SK-N-MC (cell line): ENCODE measurements around the gene NLRP9.
"Not testable (repeated sequence)": the region's sequence is repeated elsewhere in the genome, so short reads cannot be mapped to it uniquely, and the experiment has no call there.

Experiments used
- DNase-seq: peaks from one replicate; pipeline ENCODE4 v3.0.0-alpha.2; 2011; ENCODE audit warnings: low read depth, low spot score
- H3K27ac ChIP-seq: fragments of 200-600 bp; sonication (generic); 2 replicates; pipeline ENCODE4 v1.5.1; 2016; ENCODE audit warnings: mixed run types
- H3K36me3 ChIP-seq: fragments of 200-600 bp; sonication (generic); 2 replicates; pipeline ENCODE4 v1.6.1; 2017; ENCODE audit warnings: antibody characterized with exemption, low read length, mixed read lengths; ENCODE audit not compliant: insufficient read depth
- H3K4me3 ChIP-seq: fragments of 200-600 bp; sonication (generic); 2 replicates; pipeline ENCODE4 v1.5.1; 2016
- H3K9ac ChIP-seq: fragments of 200-600 bp; sonication (generic); 2 replicates; pipeline ENCODE4 v1.8.0; 2017; ENCODE audit warnings: mixed run types, mixed read lengths; ENCODE audit not compliant: insufficient read length
- H3K9me3 ChIP-seq: fragments of 200-600 bp; sonication (generic); 2 replicates; pipeline ENCODE4 v1.6.1; 2017; ENCODE audit warnings: low read depth, mild to moderate bottlenecking, antibody characterized with exemption, low read length, moderate library complexity, mixed read lengths
- EZH2 ChIP-seq: fragments of 200-600 bp; sonication (generic); IDR thresholded peaks from one replicate; pipeline ENCODE4 v1.6.1; 2017; ENCODE audit warnings: antibody characterized with exemption
- FOXP2 ChIP-seq: optimal IDR thresholded peaks from 2 replicates; pipeline ENCODE3; 2011; ENCODE audit warnings: mild to moderate bottlenecking, moderate library complexity; ENCODE audit not compliant: insufficient read depth; ENCODE audit errors: extremely low read length, control extremely low read depth
- POLR2AphosphoS5 ChIP-seq: IDR thresholded peaks from 2 replicates; pipeline ENCODE4 v1.6.1; 2012; ENCODE audit warnings: mild to moderate bottlenecking, low read depth, low read length, borderline replicate concordance

Gene NLRP9

DNA sequence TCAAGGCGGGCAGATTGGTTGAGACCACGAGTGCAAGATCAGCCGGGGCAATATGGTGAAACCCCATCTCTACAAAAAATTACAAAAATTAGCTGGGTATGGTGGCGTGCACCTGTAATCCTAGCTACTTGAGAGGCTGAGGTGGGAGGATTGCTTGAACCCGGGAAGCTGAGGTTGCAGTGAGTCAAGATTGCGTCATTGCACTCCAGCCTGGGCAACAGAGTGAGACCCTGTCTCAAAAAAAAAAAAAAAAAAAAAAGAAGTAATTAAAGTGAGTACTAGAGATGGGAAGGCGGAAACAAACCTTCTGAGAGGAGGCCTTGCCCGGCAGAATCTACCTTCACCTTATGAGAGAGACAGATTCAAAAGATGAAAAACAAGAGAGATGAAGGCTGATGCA is 14.7 kb downstream of the NLRP9 start:
- no peak for DNase-seq
- Histone ChIP-seq H3K36me3 (no peaks in the 10 kb centered on the region), H3K27ac (no peak overlapping the region), H3K9ac (no peak overlapping the region), H3K4me3 (no peak overlapping the region), H3K9me3 (peaks cover 2% of the 10 kb centered on the region; the same call in 1 of the 2 replicates)
- TF ChIP-seq EZH2, result no peak
- TF ChIP-seq POLR2AphosphoS5, result no peak
- TF ChIP-seq FOXP2, result no peak

DNA sequence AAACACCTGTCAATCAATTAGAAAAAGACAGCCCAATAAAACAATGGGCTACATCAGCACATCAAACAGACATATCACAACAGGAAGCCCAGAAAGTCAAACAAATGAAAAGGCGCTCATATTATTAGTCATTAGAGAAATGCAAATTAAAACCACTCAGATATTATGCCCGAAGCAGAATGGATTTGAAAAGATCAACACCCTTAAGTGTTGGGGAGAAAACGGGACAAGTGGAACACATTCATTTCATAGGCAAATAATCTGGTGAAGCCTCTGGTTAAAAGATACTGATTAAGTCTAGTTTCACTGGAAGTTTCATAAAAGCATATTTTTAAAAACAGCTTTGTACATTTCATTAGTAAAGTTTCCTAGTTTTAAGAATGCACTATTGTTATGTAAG is 17.4 kb downstream of the NLRP9 start:
- Histone ChIP-seq H3K9ac (no peak overlapping the region), H3K27ac (no peak overlapping the region), H3K9me3 (peaks cover 2% of the 10 kb centered on the region; the same call in 1 of the 2 replicates), H3K36me3 (no peaks in the 10 kb centered on the region), H3K4me3 (no peak overlapping the region)
- no peak for DNase-seq
- no peak for TF ChIP-seq EZH2
- no peak for TF ChIP-seq FOXP2
- no peak for TF ChIP-seq POLR2AphosphoS5

DNA sequence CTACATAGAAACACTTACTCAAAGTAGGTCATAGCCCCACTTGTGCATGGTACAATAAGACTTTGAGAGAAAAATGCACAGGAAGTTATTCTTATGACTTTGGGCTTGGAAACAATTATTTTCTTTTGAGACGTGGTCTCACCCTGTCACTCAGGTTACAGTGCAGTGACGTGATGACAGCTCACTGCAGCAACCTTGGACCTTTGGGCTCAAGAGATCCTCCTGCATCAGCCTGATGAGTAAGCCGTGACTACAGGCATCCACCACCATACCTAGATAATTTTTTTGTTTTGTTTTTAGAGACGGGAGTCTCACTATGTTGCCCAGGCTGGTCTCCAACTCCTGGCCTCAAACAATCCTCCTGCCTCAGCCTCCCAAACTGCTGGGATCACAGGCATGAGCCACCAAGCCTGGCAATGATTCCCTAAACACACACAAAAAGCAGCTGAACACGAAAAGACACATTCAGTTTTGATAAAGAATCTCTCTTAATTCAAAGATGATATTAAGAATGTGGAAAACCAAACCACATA is 17.9 kb downstream of the NLRP9 start:
- no peak overlapping the region for H3K9ac ChIP-seq
- no peaks in the 10 kb centered on the region for H3K36me3 ChIP-seq
- H3K27ac ChIP-seq, result no peak overlapping the region
- DNase-seq, result no peak
- no peak for TF ChIP-seq POLR2AphosphoS5
- no peak for TF ChIP-seq EZH2
- peaks cover 2% of the 10 kb centered on the region; the same call in 1 of the 2 replicates for H3K9me3 ChIP-seq
- no peak overlapping the region for H3K4me3 ChIP-seq

DNA sequence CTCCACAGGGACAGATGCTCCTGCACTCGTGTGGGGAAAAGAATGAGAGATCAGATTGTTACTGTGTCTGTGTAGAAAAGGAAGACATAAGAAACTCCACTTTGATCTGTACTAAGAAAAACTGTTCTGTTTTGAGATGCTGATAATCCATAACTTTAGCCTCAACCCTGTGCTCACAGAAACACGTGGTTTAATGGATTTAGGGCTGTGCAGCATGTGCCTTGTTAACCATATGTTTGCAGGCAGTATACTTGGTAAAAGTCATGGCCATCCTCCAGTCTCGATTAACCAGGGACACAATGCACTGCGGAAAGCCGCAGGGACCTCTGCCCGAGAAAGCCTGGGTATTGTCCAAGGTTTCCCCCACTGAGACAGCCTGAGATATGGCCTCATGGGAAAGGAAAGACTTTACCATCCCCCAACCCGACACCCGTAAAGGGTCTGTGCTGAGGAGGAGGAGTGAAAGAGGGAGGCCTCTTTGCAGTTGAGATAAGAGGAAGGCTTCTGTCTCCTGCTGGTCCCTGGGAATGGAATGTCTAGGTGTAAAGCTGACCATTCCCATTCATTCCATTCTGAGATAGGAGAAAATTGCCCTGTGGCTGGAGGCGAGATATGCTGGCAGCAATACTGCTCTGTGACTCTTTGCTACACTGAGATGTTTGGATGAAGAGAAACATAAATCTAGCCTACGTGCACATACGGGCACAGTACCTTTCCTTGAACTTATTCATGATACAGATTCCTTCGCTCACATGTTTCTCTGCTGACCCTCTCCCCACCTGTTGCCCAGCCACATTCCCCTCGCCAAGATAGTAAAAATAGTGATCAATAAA is 20.1 kb downstream of the NLRP9 start:
- not testable (repeated sequence) for DNase-seq, H3K9ac ChIP-seq, H3K9me3 ChIP-seq, H3K36me3 ChIP-seq, H3K27ac ChIP-seq, H3K4me3 ChIP-seq

GRCh38 chr19:55717251-55717650 is 21.0 kb downstream of the NLRP9 start:
- TF ChIP-seq EZH2 (no peak), FOXP2 (no peak), POLR2AphosphoS5 (no peak)
- Histone ChIP-seq H3K9ac (no peak overlapping the region), H3K4me3 (no peak overlapping the region), H3K36me3 (no peaks in the 10 kb centered on the region), H3K9me3 (peaks cover 2% of the 10 kb centered on the region; the same call in 1 of the 2 replicates), H3K27ac (no peak overlapping the region)
- DNase-seq, result no peak

- TF ChIP-seq EZH2 (no peak), FOXP2 (no peak), POLR2AphosphoS5 (no peak)
- Histone ChIP-seq H3K27ac (no peak overlapping the region), H3K9me3 (peaks cover 2% of the 10 kb centered on the region; the same call in 1 of the 2 replicates)
Measured at GRCh38 chr19:55716531-55716930, 21.7 kb downstream of the NLRP9 start.

GRCh38 chr19:55712804-55713631 is 25.2 kb downstream of the NLRP9 start:
- H3K27ac ChIP-seq, result no peak overlapping the region
- TF ChIP-seq POLR2AphosphoS5 (no peak), FOXP2 (no peak), EZH2 (no peak)
- H3K4me3 ChIP-seq, result no peak overlapping the region
- no peaks in the 10 kb centered on the region for H3K36me3 ChIP-seq
- DNase-seq, result no peak
- no peaks in the 10 kb centered on the region for H3K9me3 ChIP-seq
- no peak overlapping the region for H3K9ac ChIP-seq

More at GRCh38 chr19:55716531-55716930, 21.7 kb downstream of the NLRP9 start:
- no peak overlapping the region for H3K4me3 ChIP-seq
- H3K36me3 ChIP-seq, result no peaks in the 10 kb centered on the region
- no peak overlapping the region for H3K9ac ChIP-seq
- no peak for DNase-seq

- Histone ChIP-seq H3K9me3 (no peaks in the 10 kb centered on the region), H3K4me3 (no peak overlapping the region), H3K36me3 (no peaks in the 10 kb centered on the region), H3K27ac (no peak overlapping the region), H3K9ac (no peak overlapping the region)
- TF ChIP-seq POLR2AphosphoS5 (no peak), EZH2 (no peak), FOXP2 (no peak)
- DNase-seq, result no peak
Measured at GRCh38 chr19:55711719-55712118, 26.5 kb downstream of the NLRP9 start.
